HG03457 (cell line): Measurements from ENCODE around the gene BICRA.

Source experiments
- ATAC-seq: cut with Tn5 transposase; IDR thresholded peaks from one replicate; pipeline ENCODE4 v1.9.1; 2021; ENCODE audit warnings: moderate number of reproducible peaks; ENCODE audit not compliant: unreplicated experiment

The BICRA gene

DNA sequence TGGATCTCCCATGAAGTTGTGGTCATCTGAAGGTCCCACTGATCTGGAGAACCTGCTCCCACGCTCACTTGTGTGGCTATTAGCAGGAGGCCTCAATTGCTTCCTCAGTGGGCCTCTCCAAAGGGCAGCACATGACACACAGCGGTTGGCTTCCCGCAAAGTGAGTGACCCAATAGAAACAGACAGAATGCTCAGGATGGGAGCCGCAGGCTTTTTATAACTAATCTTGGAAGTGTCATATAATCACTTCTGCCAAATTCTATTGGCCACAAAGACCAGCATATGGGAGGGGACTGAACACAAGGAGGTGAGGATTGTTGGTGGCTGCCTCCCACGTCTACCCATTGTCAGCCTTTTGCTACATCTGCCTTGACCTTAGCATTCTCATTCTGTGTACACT, 82.2 kb downstream of the BICRA start:
- ATAC-seq: no peak

DNA sequence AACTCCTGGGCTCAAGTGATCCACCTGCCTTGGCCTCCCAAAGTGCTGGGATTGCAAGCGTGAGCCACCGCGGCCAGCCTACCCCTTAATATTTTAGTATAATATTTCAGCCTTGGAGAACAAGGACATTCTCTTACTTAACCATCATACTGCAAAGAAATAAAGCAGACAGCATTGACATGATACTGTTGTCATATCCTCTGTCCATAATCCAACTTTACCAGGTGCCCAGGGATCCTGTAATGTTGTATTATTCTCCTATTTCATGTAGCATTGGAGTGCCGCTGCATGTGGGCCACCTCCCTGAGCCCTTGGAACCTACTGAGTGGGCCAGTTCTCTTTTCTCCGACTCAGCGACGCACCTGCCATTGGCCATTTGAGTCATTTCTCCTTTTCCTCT, 82.8 kb downstream of the BICRA start:
- ATAC-seq: no peak

DNA sequence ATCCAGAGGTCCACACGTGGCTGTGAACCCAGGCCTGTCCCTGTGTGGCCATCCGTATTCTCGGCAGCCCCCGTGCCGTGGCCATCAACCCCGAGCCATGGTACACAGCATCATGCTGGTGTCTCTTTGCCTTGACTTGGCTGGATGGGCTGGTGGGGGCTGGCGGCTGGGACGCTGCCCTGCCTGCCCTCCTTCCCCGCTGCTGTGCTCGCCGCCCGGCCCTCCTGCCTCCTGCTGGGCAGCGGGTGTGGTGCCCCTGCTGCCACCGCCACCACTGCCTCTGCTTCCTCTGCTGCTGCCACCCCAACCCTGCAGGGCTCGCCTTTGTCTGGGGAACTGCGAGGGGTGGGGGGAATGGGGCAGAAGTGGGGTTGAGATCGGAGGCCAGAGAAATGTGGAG, 84.6 kb downstream of the BICRA start:
- ATAC-seq: no peak

DNA sequence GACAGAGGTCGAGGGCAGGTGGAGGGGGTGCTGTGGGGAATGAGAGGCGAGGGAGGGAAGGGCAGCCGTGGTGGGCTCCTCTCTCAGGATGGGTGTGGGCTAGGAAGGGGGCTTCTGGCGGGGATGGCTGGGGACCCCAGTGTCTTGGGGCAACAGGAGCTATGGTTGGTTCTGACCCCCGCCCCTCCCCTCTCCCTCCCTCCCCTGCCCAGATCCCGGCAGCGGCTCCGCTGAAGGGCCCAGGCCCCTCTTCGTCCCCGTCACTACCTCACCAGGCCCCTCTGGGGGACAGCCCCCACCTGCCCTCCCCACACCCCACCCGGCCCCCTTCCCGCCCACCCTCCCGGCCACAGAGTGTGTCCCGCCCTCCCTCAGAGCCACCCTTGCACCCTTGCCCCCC, 85.0 kb downstream of the BICRA start:
- no peak for ATAC-seq

DNA sequence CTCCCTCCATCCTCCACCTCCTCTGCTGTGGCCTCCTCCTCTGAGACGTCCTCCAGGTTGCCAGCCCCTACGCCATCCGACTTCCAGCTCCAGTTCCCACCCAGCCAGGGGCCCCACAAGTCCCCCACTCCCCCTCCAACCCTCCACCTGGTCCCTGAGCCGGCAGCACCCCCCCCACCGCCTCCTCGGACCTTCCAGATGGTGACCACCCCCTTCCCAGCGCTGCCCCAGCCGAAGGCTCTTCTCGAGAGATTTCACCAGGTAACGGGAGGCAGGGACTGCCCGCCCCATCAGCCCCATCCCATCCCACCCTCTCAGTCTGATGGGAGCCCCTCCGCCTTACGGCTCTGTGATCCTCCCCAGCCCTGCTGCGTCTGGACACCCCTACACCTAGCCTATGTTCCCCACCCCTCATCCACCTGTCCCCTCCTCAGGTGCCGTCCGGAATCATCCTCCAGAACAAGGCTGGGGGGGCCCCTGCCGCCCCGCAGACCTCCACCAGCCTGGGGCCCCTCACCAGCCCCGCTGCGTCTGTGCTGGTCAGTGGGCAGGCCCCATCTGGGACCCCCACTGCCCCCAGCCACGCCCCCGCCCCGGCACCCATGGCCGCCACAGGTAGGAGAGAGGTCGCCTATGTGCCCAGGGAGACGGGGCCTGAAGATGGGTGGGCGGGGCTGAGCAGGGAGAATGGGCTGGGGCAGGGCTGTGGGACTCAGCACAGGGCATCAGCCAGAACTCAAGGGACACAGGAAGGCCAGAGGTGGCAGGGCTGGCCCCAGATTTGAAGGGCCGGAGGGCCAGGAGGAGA, 85.7 kb downstream of the BICRA start:
- ATAC-seq: no peak

DNA sequence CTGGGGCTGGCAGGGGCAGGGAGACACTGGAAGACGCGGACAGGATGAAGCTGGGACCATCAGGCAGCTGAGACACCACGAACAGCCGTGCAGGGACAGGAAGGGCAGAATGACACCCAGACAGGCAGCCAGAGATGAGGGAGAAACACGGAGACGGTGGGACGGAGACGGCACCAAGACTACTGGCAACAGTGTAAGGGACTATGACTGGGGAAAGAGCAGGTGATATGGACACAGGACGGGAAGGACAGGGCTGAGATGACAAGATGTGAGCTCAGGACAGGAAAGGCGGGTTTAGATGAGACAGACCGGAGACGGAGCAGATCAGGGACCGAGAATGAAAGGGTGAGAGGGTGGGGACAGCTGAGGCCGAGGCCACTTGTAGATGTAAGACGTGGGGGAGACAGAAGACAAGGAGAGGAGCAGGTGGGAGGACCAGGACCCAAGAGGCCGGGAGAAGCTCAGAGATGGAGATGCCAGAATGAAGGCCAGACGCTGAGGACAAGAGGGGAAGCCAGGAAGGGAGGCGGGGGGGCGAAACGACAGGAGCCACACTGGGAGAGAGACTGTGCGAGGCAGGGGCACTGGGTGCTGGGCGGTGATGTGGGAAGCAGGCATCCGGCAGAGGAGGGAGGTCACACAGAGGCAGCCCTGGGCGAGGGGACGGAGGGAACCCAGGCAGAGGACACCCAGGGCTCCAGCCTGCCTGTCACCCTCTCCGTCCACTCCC, 86.8 kb downstream of the BICRA start:
- ATAC-seq: no peak

DNA sequence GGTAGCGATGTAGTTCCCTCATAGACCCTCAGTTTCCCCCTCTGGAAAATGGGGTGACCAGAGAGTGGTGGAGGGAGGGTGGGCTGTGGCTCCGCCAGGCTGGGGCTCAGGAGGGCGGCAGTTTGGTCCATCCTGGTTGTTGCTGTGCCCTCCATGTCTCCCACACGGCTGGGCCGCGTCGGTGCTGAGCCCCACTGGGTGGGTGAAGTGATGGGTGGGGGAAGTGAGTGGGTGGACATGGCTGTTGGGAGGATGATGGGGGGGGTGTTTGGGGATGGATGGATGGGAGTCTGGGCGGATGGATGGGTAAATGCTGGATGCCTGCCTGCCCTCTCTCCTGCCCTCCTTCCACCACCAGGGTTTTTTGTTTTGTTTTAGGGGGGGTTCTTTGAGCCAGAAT, 87.7 kb downstream of the BICRA start:
- ATAC-seq: no peak

DNA sequence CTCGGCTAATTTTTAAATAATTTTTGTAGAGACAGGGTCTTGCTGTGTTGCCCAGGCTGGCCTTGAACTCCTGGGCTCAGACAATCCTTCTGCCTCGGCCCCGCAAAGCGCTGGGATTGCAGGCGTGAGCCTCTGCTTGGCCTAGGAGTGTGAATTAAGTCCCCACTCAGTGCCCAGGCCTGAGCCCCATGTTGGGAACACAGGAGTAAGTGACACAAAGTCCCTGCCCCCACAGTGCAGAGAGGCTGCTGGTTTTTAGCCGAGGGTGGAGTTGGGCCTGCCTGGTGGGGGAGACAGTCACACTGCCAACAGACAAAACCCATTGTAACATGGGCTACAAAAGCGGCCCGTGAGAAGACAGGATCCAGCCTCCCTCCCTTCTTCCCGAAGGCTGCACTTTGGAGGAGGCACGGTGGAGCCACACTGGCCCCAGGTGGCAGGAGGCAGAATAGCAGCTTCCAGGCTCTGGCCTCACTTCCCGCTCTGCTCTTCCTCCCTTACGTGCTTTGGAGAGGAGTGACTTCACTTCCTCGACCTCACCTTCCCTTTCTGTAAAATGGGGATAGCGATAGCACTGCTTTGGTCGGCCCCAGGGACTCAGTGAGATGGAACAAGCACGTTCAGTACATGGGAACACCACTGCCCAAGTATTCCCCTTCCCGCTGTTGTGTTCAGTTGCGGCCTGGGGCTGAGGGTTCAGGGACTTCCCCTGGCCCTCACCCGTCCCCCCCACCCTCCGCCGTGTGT, 89.1 kb downstream of the BICRA start:
- no peak for ATAC-seq

DNA sequence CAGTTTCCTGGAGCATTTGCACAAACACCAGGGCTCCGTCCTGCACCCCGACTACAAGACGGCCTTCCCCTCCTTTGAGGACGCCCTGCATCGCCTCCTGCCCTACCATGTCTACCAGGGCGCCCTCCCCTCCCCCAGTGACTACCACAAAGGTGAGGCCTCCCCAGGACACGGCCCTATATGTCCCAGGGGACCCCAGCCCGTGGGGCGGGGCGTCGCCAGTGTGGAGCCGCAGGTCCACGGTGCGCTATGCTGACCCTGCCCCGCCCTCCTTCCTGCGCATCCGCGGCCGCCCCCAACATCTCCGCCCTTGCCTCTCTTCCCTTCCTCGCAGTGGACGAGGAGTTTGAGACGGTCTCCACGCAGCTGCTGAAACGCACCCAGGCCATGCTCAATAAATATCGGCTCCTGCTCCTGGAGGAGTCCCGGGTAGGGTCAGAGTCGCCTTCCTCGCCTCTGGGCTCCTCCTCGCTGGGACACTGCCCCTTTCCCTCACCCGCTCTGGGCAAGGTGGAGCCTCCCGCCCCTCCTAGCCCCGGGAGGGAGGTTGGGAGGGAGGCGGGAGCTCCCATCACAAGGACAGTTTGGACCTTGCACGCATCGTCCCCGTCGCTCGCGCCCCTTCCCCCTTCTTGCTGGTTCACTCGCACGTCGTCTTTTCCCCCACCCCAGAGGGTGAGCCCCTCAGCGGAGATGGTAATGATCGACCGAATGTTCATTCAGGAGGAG, 89.9 kb downstream of the BICRA start:
- ATAC-seq: no peak

DNA sequence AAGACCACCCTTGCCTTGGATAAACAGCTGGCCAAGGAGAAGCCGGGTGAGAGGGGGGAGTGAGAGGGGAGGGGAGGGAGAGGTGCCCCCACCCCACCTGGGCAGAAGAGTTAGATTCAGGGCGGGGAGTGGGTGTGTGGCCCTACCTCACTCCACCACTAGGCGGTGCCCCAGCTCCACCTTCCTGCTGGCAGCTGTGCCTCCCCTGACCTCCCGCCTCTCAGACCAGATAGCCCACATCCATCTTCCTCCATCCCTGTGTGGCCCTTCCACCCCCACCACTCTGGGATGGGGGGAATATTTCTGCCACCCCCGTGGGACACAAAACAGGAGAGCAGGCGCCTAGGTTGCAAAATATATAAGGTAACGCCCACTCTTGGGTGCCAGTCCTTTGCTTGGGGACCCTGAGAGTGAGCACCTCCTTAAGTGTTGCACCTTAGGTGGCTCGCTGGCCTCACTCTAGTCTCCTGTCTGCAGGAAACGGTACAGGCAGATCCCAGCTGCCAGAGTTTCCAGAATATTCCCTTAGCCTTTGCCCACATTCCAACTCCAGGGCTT, 90.5 kb downstream of the BICRA start:
- ATAC-seq: no peak

DNA sequence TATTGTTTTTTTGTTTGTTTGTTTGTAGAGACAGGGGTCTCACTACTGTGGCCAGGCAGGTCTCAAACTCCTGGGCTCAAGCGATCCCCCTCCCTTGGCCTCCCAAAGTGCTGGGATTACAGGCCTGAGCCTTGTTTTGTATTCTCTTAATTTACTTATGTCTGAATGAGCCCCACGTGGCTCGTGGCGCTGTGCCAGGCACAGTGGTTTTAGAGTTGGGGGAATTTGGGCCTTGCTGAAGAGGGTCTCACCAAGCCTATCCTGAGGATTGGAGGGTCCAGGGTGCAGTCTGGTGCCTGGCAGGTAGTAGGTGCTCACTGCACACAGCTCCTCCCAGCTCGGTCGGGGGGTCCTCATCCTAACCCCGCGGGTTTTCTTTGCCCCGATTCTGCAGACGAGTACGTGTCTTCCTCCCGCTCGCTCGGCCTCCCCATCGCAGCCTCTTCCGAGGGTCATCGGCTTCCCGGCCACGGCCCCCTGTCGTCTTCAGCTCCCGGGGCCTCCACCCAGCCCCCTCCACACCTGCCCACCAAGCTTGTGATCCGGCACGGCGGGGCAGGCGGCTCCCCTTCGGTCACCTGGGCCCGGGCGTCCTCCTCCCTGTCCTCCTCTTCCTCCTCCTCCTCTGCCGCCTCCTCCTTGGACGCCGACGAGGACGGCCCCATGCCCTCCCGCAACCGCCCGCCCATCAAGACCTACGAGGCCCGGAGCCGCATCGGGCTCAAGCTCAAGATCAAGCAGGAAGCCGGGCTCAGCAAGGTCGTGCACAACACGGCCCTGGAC, 92.2 kb downstream of the BICRA start:
- no peak for ATAC-seq

DNA sequence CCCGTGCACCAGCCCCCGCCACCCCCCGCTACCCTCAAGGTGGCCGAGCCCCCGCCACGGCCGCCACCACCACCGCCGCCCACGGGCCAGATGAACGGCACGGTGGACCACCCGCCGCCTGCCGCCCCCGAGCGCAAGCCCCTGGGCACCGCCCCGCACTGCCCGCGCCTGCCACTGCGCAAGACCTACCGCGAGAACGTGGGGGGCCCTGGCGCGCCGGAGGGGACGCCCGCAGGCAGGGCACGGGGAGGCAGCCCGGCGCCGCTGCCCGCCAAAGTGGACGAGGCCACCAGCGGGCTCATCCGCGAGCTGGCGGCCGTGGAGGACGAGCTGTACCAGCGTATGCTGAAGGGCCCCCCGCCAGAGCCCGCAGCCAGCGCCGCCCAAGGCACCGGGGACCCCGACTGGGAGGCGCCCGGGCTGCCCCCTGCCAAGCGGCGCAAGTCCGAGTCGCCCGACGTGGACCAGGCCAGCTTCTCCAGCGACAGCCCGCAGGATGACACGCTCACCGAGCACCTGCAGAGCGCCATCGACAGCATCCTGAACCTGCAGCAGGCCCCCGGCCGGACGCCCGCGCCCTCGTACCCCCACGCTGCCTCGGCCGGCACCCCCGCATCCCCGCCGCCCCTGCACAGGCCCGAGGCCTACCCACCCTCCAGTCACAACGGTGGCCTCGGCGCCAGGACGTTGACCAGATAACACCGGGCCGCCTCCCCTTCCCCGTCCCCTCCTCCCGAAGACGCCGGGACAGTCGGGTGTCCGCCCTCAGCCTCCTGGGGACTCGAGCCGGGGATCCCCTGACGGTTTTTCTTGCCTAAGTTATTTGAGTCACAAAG, 93.0 kb downstream of the BICRA start:
- ATAC-seq: no peak

DNA sequence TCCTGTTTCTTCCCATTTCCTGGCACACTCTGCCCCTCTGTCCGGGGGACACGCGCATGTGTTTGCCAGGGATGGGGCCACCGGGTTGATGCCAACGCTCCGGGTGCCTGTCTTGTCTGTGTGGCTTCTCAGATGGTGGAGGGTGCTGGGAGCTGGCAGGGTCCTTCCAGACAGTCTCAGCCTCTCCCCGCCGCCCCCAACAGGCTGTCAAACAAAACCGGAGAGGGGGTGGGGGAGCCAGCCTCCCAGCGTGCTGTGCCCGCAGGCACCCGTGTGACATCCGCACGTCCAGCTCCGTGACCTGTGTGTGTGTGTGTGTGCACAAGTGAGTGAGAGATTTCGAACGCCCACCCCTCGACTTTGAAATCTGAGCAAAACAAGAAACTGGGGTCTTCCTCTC, 93.7 kb downstream of the BICRA start:
- no peak for ATAC-seq

DNA sequence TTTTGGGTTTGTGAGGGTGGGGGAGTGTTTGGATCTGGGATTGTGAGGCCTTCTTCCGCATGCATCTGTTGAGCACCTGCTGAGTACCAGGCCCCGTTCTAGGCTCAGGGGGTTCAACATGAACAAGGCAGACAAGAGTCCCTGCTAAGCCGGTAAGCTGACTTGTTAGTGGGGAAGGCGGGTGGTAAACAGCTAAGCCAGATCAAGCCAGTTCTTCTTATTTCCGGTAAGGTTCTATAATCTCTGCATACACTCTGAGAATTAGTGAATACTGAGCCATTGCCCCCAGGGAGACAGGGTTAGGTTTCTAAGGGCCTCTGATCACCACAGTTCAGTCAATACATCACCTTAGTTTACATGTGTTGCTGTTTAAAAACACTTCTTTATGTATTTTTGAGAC, 94.4 kb downstream of the BICRA start:
- ATAC-seq: no peak

DNA sequence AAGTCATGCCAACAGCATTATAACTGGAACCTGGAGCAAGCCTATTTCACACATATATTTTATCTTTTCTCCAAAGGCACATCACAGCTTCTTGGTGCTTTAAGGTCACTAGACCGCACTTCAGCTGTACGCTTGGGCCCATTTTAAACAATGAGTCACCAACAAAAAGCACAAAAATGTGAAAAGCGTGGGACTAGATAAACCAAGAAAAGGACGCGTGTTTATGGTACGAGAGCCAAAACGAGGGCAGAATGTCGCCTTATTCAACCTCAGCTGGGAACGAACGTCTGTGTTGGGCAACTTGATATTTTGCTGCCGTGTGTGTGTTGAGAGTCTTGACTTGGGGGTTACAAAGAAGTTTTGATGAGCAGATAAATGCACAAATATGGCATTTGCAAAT, 95.1 kb downstream of the BICRA start:
- ATAC-seq: no peak

DNA sequence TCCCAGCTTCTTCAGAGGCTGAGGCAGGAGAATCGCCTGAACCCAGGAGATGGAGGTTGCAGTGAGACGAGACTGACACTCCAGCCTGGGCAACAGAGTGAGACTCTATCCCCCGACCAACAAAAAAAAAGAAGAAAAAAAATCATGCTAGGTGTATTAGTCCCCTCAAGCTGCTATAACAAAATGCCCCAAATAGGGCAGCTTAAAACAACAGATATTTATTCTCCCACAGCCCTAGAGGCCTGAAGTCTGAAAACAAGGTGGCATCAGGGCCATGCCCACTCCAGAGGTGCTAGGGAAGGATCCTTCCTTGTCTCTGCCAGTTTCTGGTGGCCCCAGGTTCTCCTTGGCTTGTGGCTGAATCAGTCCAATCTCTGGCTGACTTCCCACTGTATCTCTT, 95.7 kb downstream of the BICRA start:
- no peak for ATAC-seq

DNA sequence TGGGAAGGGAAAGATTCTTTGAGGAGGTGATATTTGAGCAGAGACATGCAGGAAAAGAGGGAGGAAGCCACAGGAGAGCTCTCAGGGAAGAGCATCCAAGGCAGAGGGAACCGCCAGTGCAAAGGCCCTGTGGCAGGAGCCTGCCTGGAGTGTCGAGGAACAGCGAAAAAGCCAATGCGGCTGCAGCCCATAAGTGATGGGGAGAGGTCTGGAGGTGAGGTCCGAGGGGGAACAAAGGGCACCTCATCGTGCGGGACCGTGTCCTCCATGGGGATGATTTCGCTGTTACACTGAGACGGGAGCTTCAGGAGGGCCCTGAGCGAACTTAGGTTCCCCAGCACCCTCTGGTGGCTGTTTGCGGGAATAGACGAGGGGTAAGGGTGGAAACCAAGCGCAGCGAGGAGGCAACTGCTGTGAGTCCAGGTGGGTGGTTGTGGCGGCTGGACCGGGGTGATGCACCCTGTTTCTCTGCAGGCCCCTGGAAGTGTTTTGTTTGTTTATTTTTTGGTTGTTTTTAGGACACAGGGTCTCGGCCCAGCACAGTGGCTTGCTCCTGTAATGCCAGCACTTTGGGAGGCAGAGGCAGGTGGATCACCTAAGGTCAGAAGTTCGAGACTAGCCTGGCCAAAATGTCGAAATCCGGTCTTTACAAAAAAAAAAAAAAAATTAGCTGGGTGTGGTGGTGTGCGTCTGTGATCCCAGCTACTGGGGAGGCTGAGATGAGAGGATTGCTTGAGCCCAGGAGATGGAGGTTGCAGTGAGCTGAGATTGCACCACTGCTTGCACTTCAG, 98.4 kb downstream of the BICRA start:
- ATAC-seq: no peak

DNA sequence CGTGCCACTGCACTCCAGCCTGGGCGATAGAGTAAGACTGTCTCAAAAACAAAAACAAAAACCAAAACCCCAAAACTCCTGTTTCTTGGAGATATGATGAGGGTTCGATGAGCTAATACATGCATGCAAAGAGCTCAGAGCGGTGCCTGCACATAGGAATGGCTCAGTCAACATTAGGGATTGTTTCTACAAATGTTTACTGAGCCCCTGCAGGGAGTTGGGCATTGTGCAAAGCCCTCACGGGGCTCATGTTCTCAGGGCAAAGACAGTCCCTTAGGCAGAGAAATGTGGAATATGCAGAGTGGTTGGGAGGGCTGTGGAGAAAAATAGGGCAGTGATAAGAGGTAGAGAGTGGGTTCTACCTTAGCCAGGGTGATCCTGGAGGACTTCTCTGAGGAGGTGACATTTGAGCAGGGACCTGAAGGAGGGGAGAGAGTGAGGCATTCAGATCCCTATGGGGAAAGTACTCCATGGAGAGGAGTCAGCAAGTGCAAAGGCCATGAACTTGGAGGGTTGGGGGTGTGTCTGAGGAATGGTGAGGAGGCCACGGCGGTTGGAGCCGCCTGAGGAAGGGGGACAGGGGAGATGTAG, 102.8 kb downstream of the BICRA start:
- no peak for ATAC-seq
